ENCODE measurements around the gene MYOZ3. TPM values are rescaled to one million over a fixed set of nuclear protein-coding genes. Genes with fewer than 3 reads are reported as not detected.

The MYOZ3 gene
- total and polyA plus RNA-seq, 2 donors (not counting 1 experiment from before 2014, with no cell fraction given): 0.04 TPM; not detected in 1

DNA sequence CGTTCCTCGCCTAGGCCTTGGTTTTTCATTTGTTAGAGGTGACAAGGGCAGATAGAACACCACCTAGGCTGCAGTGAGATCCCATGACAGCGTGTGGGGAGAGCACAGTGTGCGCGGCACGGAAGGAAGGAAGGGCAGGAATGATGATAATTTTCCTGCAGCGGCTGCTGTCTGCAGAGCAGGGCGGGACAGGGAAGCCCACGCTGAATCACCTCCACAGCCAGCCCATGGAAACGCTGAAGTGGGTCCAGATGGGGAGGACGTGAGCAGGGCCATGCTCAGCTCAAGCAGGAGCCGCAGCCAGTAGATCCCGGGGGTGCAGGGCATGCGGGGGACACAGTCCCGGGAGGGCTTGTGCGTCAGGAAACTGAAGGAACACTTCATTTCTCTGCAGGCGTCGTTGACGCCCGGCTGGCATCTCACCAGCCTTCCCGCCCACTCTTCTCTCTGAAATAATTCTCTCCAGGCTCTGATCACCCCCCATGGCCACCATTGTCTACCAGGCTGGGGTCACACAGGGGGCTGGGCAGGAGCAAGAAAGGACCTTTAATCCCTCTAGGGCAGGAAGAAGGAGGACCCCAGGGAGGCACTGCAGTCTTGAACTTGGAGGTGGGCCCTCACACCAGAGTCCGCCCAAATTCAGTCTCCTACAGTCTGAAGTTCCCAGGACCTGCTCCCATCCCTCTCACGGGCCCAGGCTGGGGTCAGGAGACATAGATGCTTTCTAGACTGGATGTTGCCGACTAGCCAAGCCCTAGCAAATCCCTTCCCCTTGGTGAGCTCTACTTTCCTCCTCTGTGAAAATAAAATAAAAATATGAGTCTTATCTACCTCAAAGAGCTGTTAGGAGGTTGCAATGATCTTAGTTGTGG, 41.5 kb upstream of the MYOZ3 start:
- Histone ChIP-seq H4K20me1 (ENCODE audit: control insufficient read depth, insufficient read depth, low read length, poor library complexity, severe bottlenecking) (no peaks in the 10 kb centered on the region), H3K79me2 (ENCODE audit: control insufficient read depth, insufficient read depth, low read length) (no peaks in the 10 kb centered on the region), H3K4me1 (ENCODE audit: control insufficient read depth in 2 of 2, insufficient read depth in 2 of 2, low read length in 2 of 2) (peaks cover 14 to 15% of the 10 kb centered on the region in 2 donors), H3K9me3 (ENCODE audit: control extremely low read depth in 1 of 3, control insufficient read depth in 2 of 3, insufficient read depth in 1 of 3, low read length in 2 of 3) (no peaks in the 10 kb centered on the region), H3K9ac (ENCODE audit: low read length) (no peak overlapping the region), H3K27ac (ENCODE audit: low read length in 2 of 2) (no peak overlapping the region), H2AFZ (ENCODE audit: insufficient read depth, low read depth, low read length, poor library complexity, severe bottlenecking) (no peak overlapping the region), H3K4me2 (replicated peaks; ENCODE audit: low read depth, low read length, poor library complexity, severe bottlenecking) (no peak overlapping the region), H3K36me3 (replicated peaks in 1 of 2; ENCODE audit: control extremely low read depth in 1 of 2, control insufficient read depth in 1 of 2, extremely low read depth in 1 of 2, insufficient read depth in 2 of 2, low read length in 1 of 2) (no peaks in the 10 kb centered on the region), H3K27me3 (replicated peaks in 1 of 4; ENCODE audit: control extremely low read depth in 1 of 4, control insufficient read depth in 3 of 4, insufficient read depth in 4 of 4, low read length in 3 of 4) (no peaks in the 10 kb centered on the region), H3K4me3 (ENCODE audit: control extremely low read depth in 1 of 5, extremely low read depth in 1 of 5, insufficient read depth in 1 of 5, low read depth in 2 of 5, low read length in 4 of 5) (no peak overlapping the region)
- ChIA-PET CTCF (no interaction called here), POLR2A (no interaction called here)
- Mint-ChIP-seq H3K4me1 (peaks cover 19% of the 10 kb centered on the region), H3K27me3 (peaks cover 12% of the 10 kb centered on the region), H3K9me3 (ENCODE audit: insufficient read depth) (no peaks in the 10 kb centered on the region), H3K27ac (no peak overlapping the region), H3K4me3 (no peak overlapping the region)
- ATAC-seq (ENCODE audit: low read depth): no peak
- no peak for TF ChIP-seq EZH2 (IDR thresholded peaks at IDR 0.05; ENCODE audit: borderline replicate concordance, insufficient read depth, low read depth, low read length, poor library complexity, severe bottlenecking)
- TF ChIP-seq, protein P1, sequence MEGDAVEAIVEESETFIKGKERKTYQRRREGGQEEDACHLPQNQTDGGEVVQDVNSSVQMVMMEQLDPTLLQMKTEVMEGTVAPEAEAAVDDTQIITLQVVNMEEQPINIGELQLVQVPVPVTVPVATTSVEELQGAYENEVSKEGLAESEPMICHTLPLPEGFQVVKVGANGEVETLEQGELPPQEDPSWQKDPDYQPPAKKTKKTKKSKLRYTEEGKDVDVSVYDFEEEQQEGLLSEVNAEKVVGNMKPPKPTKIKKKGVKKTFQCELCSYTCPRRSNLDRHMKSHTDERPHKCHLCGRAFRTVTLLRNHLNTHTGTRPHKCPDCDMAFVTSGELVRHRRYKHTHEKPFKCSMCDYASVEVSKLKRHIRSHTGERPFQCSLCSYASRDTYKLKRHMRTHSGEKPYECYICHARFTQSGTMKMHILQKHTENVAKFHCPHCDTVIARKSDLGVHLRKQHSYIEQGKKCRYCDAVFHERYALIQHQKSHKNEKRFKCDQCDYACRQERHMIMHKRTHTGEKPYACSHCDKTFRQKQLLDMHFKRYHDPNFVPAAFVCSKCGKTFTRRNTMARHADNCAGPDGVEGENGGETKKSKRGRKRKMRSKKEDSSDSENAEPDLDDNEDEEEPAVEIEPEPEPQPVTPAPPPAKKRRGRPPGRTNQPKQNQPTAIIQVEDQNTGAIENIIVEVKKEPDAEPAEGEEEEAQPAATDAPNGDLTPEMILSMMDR (IDR thresholded peaks at IDR 0.05): no peak
- DNase-seq: no peak
- intact Hi-C loops (cut with micrococcal nuclease): loop anchor here (10.0 kb wide), 1 partner anchor 165 kb away; no protein-coding TSS in a partner anchor
- 81% methylated on average over 22 of the region's 24 CpGs for WGBS (ENCODE audit: insufficient coverage)

DNA sequence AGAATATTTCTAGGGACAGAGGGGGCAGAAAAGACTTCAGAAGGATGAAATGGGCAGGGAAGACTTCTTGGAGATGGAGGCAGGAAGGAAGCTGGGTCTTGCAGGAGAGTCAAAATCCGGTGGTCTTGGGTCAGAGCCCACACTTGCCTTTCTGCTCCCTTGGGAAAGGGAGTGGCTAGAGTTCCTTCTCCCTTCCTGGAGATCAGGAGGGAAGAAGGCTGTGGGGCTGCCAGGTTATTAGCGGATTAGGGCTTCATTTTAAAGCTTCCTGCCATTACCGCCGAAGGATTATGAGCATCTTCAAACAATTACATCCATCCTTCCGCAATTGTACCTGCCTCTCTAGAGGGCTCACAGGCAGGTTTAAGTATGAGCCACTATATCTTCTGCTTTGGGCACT, 39.8 kb upstream of the MYOZ3 start:
- H3K27me3 Mint-ChIP-seq: peaks cover 7% of the 10 kb centered on the region
- H2AFZ ChIP-seq (ENCODE audit: insufficient read depth, low read depth, low read length, poor library complexity, severe bottlenecking): no peak overlapping the region
- DNase-seq (no peak), ATAC-seq (ENCODE audit: low read depth) (no peak)
- H4K20me1 ChIP-seq (ENCODE audit: control insufficient read depth, insufficient read depth, low read length, poor library complexity, severe bottlenecking): no peaks in the 10 kb centered on the region
- intact Hi-C loops (cut with micrococcal nuclease): loop anchor here (10.0 kb wide), 1 partner anchor 166 kb away; no protein-coding TSS in a partner anchor
- H3K36me3 ChIP-seq (replicated peaks in 1 of 2; ENCODE audit: control extremely low read depth in 1 of 2, control insufficient read depth in 1 of 2, extremely low read depth in 1 of 2, insufficient read depth in 2 of 2, low read length in 1 of 2): no peaks in the 10 kb centered on the region
- ChIA-PET CTCF (interaction anchor here (1.0 kb wide), 1 partner anchor 58 kb away, joined by 3 read pairs; no protein-coding TSS in a partner anchor), POLR2A (no interaction called here)
- H3K4me1 Mint-ChIP-seq: peaks cover 28% of the 10 kb centered on the region
- H3K27ac Mint-ChIP-seq: no peak overlapping the region
- H3K4me3 ChIP-seq (ENCODE audit: control extremely low read depth in 1 of 5, extremely low read depth in 1 of 5, insufficient read depth in 1 of 5, low read depth in 2 of 5, low read length in 4 of 5): no peak overlapping the region
- no peaks in the 10 kb centered on the region for H3K9me3 ChIP-seq (ENCODE audit: control extremely low read depth in 1 of 3, control insufficient read depth in 2 of 3, insufficient read depth in 1 of 3, low read length in 2 of 3)
- 62% methylated on average over 1 of the region's 5 CpGs for WGBS (ENCODE audit: insufficient coverage)
- H3K4me1 ChIP-seq (ENCODE audit: control insufficient read depth in 2 of 2, insufficient read depth in 2 of 2, low read length in 2 of 2): peaks cover 25 to 29% of the 10 kb centered on the region in 2 donors
- peaks cover 15% of the 10 kb centered on the region for H3K79me2 ChIP-seq (ENCODE audit: control insufficient read depth, insufficient read depth, low read length)
- no peak overlapping the region for H3K9ac ChIP-seq (ENCODE audit: low read length)
- H3K27me3 ChIP-seq (replicated peaks in 1 of 4; ENCODE audit: control extremely low read depth in 1 of 4, control insufficient read depth in 3 of 4, insufficient read depth in 4 of 4, low read length in 3 of 4): no peaks in the 10 kb centered on the region
- no peak for TF ChIP-seq EZH2 (IDR thresholded peaks at IDR 0.05; ENCODE audit: borderline replicate concordance, insufficient read depth, low read depth, low read length, poor library complexity, severe bottlenecking)
- TF ChIP-seq, protein P1 (IDR thresholded peaks at IDR 0.05): no peak
- no peaks in the 10 kb centered on the region for H3K9me3 Mint-ChIP-seq (ENCODE audit: insufficient read depth)
- H3K27ac ChIP-seq (ENCODE audit: low read length in 2 of 2): no peak overlapping the region
- no peak overlapping the region for H3K4me2 ChIP-seq (replicated peaks; ENCODE audit: low read depth, low read length, poor library complexity, severe bottlenecking)
- H3K4me3 Mint-ChIP-seq: no peak overlapping the region

Measured in B cell (primary cell).